ENCODE results near the gene PLEKHA7. TPM values are rescaled to one million over a fixed set of nuclear protein-coding genes. Genes with fewer than 3 reads are reported as not detected.

PLEKHA7 gene
- total RNA-seq, 2 experiments from 2014 or later, result 0.47 to 0.50 TPM

DNA sequence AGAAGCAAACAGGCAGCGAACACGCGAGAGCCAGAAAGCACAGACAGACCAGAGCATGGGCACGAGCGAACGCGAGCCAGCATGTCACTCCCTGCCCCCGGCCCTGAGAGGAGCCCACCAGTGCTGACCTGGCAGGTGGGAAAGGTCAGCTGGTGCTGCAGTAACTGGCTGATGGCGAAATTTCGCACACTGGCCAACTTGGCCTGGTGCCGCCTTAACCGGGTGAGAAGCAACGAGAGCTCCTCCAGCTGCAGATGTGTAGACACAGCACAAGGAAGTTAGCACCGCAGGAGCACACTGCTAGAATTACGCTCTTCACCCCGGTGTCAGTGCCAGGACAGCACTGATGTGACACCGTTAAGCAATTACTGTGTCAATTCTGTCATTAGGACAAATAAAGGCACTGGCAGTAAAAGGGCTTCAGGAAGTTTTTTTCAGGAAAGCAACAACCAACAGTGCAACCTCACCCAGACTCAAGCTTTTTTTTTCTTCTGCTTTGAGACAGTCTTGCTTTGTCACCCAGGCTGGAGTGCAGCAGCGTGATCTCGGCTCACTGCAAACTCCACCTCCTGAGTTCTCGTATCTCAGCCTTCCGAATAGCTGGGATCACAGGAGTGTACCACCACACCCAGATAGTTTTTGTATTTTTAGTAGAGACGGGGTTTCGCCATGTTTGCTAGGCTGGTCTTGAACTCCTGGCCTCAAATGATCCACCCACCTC lies 199.0 kb downstream of the PLEKHA7 start:
- Mint-ChIP-seq H3K4me1 (ENCODE audit: low read depth) (no peaks in the 10 kb centered on the region), H3K27me3 (ENCODE audit: low read depth) (no peaks in the 10 kb centered on the region), H3K36me3 (ENCODE audit: low read depth) (no peaks in the 10 kb centered on the region), H3K9me3 (ENCODE audit: insufficient read depth) (no peaks in the 10 kb centered on the region), H3K27ac (no peak overlapping the region), H3K4me3 (no peak overlapping the region)
- ChIA-PET POLR2A (no interaction called here), CTCF (interaction anchor here (1.6 kb wide), 1 partner anchor 9 kb away, joined by 3 read pairs; no protein-coding TSS in a partner anchor)
- DNase-seq, result no peak
- no peak for ATAC-seq

DNA sequence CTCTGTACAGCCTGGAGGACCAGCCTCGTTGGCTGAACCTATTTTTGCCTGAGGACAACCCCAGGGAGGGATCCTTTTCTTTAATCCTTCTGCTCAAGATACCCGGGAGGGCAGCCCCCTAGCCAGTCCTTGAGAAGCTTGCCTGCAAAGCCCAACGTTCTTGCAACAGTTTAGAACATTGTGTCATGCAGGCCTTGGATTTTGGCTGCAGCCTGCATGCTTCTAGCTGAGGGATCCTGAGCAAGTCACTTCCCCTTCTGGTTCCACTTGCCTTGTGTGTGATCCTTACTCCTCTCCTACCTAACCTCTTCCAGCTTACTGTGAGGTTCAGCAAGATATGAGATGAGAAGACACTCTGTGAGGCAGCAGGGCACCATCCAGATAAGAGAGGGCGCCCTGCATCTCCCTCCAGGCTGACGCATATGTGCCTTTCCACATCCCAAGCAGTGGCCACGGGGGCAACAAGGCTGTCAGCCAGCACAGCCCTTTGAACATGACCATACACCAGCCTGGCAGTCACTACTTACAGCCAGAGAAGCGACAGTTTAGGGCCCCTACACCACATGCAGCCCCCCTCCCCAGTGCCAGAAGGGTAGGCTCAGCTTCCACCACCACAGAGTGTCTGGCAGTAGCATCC lies 199.7 kb downstream of the PLEKHA7 start:
- CTCF ChIA-PET, result interaction anchor here (1.2 to 1.6 kb wide), 2 partner anchors 8 to 249 kb away, joined by 3 read pairs; no protein-coding TSS in a partner anchor

DNA sequence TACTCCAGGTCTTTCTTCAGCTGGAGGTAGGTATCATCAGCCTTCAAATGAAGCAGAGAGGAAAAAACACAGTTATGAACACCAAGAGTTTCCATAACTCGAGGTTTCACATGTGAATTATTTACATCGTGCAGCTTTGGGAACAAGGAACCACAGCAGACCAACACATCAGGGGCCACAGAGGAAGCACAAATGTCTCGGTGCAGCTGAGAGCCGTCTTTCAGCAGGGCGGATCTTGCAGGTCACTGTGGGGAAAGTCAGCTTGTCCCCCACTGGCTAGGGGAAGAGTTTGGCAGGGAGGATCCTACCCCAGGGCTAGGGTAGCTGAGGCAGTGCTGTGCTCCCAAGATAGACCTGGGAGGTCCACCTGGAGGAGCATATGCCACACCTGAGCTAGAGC lies 201.1 kb downstream of the PLEKHA7 start:
- Mint-ChIP-seq H3K9me3 (ENCODE audit: insufficient read depth) (no peaks in the 10 kb centered on the region), H3K4me3 (no peak overlapping the region), H3K36me3 (ENCODE audit: low read depth) (no peaks in the 10 kb centered on the region), H3K27me3 (ENCODE audit: low read depth) (no peaks in the 10 kb centered on the region), H3K4me1 (ENCODE audit: low read depth) (no peaks in the 10 kb centered on the region), H3K27ac (no peak overlapping the region)
- no peak for ATAC-seq
- ChIA-PET CTCF (interaction anchor here (1.2 kb wide), 1 partner anchor 27 kb away, joined by 3 read pairs; no protein-coding TSS in a partner anchor), POLR2A (interaction anchor here (1.0 kb wide), 1 partner anchor 256 kb away, joined by 3 read pairs; no protein-coding TSS in a partner anchor)
- no peak for DNase-seq

More for the DNA sequence above, 199.7 kb downstream of the PLEKHA7 start:
- DNase-seq, result no peak
- Mint-ChIP-seq H3K4me3 (no peak overlapping the region), H3K27ac (no peak overlapping the region), H3K36me3 (ENCODE audit: low read depth) (no peaks in the 10 kb centered on the region), H3K27me3 (ENCODE audit: low read depth) (no peaks in the 10 kb centered on the region), H3K4me1 (ENCODE audit: low read depth) (no peaks in the 10 kb centered on the region), H3K9me3 (ENCODE audit: insufficient read depth) (no peaks in the 10 kb centered on the region)
- POLR2A ChIA-PET, result no interaction called here
- no peak for ATAC-seq

DNA sequence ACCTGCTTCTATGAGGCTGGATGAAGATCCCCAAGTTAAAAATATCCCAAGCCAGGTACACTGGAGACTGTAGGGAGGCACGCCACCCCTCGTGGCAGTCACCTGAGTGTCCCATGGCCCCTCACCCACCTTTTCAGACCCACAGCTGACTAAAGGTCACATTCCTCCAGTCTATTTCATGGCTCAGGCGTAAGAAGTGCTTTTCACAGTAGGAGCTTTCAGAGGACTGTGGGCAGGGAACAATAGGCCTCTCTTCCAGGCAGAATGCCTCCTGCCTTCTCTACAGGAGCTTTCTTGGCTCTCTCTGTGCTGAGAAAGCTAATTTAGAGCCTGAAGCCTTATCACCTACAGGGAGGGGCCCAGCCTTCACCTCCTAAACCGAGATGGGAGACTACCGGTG lies 201.9 kb downstream of the PLEKHA7 start:
- ATAC-seq (no peak), DNase-seq (no peak)
- Mint-ChIP-seq H3K27me3 (ENCODE audit: low read depth) (peaks cover 2% of the 10 kb centered on the region), H3K4me3 (no peak overlapping the region), H3K27ac (no peak overlapping the region), H3K36me3 (ENCODE audit: low read depth) (no peaks in the 10 kb centered on the region), H3K9me3 (ENCODE audit: insufficient read depth) (no peaks in the 10 kb centered on the region), H3K4me1 (ENCODE audit: low read depth) (peaks cover 3% of the 10 kb centered on the region)
- CTCF ChIA-PET, result no interaction called here
- POLR2A ChIA-PET, result interaction anchor here (1.0 kb wide), 1 partner anchor 257 kb away, joined by 3 read pairs; no protein-coding TSS in a partner anchor

DNA sequence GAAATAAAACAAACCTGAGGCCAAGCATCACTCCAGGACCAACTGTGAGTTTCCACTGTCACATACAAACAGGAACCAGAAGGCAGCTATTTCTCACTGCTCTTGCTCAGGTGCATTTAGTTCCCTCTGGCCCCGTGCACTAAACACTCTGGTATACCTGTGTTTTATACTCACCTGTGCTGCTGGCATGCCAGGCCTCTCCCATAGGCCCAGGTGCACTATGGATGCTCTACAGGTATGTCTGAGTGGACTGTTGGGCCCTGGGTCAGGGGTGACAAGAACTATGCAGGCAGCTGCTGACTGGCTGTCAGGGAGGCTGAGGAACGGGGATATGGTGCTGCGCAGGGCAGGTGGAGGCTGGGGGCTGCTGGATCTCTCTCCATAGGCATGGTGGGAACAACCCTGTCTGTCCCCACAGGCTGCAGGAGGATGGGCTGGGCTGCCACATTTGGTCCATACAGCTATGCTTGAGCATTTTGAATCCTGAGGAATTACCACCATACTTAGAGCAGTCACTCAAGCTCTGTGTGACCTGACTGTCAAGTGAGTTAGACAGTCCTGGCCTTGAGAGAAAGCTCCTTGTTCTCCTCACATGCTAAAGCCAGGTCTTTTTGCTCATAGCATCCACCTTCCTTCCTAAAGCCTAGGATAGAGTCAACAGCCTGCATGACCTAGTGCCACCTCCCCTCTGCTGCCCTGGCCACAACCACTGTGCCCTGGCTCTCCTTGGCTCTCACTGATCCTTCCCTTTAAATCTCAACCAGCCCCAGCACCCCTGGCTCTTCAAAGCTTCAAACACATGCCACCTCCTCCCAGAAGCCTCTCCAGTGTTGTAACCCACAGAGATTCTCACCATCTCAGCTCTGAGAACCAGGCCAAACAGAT lies 202.8 kb downstream of the PLEKHA7 start:
- H3K9me3 Mint-ChIP-seq (ENCODE audit: insufficient read depth), result no peaks in the 10 kb centered on the region
- ATAC-seq (no peak), DNase-seq (no peak)
- H3K36me3 Mint-ChIP-seq (ENCODE audit: low read depth), result no peaks in the 10 kb centered on the region
- peaks cover 3% of the 10 kb centered on the region for H3K4me1 Mint-ChIP-seq (ENCODE audit: low read depth)
- no peak overlapping the region for H3K4me3 Mint-ChIP-seq
- no peak overlapping the region for H3K27ac Mint-ChIP-seq
- POLR2A ChIA-PET, result no interaction called here
- peaks cover 2% of the 10 kb centered on the region for H3K27me3 Mint-ChIP-seq (ENCODE audit: low read depth)
- CTCF ChIA-PET, result interaction anchor here (1.0 to 2.9 kb wide), 3 partner anchors 9 to 26 kb away, joined by 3 to 23 read pairs (median 7); no protein-coding TSS in a partner anchor

DNA sequence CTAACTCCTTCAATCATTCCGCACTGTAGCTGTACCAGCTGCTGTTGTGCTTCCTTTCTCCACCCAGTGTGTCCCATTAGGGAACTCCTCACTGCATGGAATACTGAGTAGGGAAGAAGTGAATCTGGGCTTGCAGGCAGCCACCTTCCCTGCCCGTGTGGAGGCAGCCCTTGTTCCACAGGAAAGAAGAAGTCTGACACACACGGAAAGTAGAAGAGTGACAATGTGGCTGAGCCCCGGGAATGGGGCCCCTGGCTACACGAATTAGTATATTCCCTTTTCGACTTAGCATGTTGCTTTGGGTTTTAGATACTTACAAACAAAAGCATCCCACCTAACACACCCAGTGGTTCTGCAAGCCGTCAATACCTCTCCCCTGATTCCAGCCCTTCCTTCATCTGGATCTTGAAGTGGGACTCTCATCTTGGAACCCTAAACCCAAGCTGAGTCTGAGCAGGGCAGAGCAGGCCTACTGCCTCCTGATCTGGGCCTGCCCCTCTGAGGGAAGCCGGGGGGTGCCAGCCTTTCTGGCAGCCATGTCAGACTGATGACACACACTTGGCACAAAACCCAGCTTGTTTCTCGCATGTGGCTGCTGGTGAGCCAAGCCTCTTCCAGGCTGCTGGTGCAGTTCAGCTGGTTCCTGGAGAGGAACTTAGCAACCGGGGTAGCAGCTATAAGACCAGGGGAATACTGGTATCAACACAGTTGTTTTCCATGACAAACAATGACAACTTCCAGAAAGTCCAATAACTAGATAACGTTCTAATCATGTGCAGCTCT lies 204.1 kb downstream of the PLEKHA7 start:
- Mint-ChIP-seq H3K36me3 (ENCODE audit: low read depth) (no peaks in the 10 kb centered on the region), H3K27me3 (ENCODE audit: low read depth) (peaks cover 2% of the 10 kb centered on the region), H3K4me3 (no peak overlapping the region), H3K9me3 (ENCODE audit: insufficient read depth) (no peaks in the 10 kb centered on the region), H3K4me1 (ENCODE audit: low read depth) (peaks cover 3% of the 10 kb centered on the region), H3K27ac (no peak overlapping the region)
- ChIA-PET POLR2A (no interaction called here), CTCF (interaction anchor here (1.0 to 2.9 kb wide), 3 partner anchors 11 to 24 kb away, joined by 3 to 23 read pairs (median 7); no protein-coding TSS in a partner anchor)
- DNase-seq (no peak), ATAC-seq (no peak)

DNA sequence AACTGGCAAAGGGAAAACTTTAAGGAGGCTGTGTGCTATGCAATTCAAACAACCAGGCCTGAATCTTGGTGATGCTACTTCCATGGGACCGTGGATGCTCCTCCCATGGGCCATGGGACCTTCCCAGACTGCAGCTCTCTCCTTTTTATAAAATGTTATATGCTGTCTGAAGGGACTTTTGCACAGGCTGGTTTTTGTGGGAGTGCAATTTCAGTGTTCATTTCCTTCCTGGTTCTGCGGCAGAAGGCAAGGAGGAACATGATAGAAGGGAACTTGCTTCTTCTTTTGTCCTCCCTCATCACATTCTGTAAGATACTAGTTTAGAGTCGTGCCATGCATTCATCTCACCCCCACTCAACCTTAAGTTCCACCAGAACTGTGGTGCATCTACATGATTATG lies 206.9 kb downstream of the PLEKHA7 start:
- ChIA-PET CTCF (interaction anchor here (1.4 to 3.0 kb wide), 3 partner anchors 12 to 21 kb away, joined by 4 to 17 read pairs (median 6); no protein-coding TSS in a partner anchor), POLR2A (no interaction called here)
- H3K9me3 Mint-ChIP-seq (ENCODE audit: insufficient read depth), result no peaks in the 10 kb centered on the region
- DNase-seq (no peak), ATAC-seq (no peak)
- no peak overlapping the region for H3K27ac Mint-ChIP-seq
- no peaks in the 10 kb centered on the region for H3K36me3 Mint-ChIP-seq (ENCODE audit: low read depth)
- H3K4me1 Mint-ChIP-seq (ENCODE audit: low read depth), result peaks cover 3% of the 10 kb centered on the region
- H3K4me3 Mint-ChIP-seq, result no peak overlapping the region
- peaks cover 6% of the 10 kb centered on the region for H3K27me3 Mint-ChIP-seq (ENCODE audit: low read depth)

DNA sequence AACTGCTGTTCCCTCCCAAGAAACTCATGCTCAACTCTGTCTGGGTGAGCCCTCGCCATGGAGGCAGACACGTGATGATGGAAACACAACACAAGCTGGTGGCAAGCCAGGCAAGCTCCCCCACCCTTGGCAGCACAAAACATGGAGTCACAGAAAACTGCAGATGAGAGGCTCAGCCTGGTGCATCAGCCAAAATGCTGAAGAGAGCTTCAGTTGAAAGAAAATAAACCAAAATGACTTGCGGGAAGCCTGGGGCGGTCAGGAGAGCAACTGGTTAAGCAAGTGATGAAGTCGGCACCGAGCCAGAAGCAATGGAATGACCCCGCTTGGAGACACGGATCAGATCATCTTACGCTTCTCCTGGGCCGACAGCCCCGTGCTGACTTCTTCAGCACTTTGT lies 207.4 kb downstream of the PLEKHA7 start:
- no peaks in the 10 kb centered on the region for H3K9me3 Mint-ChIP-seq (ENCODE audit: insufficient read depth)
- no peak for DNase-seq
- H3K27ac Mint-ChIP-seq, result no peak overlapping the region
- CTCF ChIA-PET, result interaction anchor here (1.4 to 3.0 kb wide), 3 partner anchors 12 to 20 kb away, joined by 4 to 17 read pairs (median 6); no protein-coding TSS in a partner anchor
- peaks cover 6% of the 10 kb centered on the region for H3K27me3 Mint-ChIP-seq (ENCODE audit: low read depth)
- no peak for ATAC-seq
- no peak overlapping the region for H3K4me3 Mint-ChIP-seq
- POLR2A ChIA-PET, result no interaction called here
- H3K4me1 Mint-ChIP-seq (ENCODE audit: low read depth), result peaks cover 3% of the 10 kb centered on the region
- H3K36me3 Mint-ChIP-seq (ENCODE audit: low read depth), result no peaks in the 10 kb centered on the region

DNA sequence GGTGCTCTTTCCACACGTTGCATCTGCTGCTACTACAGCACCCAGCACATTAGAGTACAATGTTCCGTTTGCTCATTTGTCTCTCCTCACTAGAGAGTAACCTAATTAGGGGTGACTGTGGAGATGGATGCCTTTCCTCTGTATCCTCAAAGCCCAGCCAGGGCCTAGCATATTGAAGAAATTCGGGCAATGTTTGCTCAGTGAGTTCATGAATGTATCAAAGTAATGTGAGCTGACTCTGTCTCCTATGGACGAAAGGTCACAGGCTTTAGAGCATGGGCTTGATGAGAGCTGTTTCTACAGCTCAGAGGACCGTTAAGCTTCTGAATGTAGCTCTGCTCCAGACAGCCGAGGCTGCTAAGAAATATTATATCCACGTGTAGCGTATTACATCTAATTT lies 208.3 kb downstream of the PLEKHA7 start:
- Mint-ChIP-seq H3K27me3 (ENCODE audit: low read depth) (peaks cover 6% of the 10 kb centered on the region), H3K4me3 (no peak overlapping the region), H3K4me1 (ENCODE audit: low read depth) (peaks cover 3% of the 10 kb centered on the region), H3K9me3 (ENCODE audit: insufficient read depth) (no peaks in the 10 kb centered on the region), H3K36me3 (ENCODE audit: low read depth) (no peaks in the 10 kb centered on the region), H3K27ac (no peak overlapping the region)
- DNase-seq (no peak), ATAC-seq (no peak)
- ChIA-PET POLR2A (no interaction called here), CTCF (interaction anchor here (0.7 to 3.0 kb wide), 3 partner anchors 9 to 19 kb away, joined by 3 to 17 read pairs (median 4); no protein-coding TSS in a partner anchor)

DNA sequence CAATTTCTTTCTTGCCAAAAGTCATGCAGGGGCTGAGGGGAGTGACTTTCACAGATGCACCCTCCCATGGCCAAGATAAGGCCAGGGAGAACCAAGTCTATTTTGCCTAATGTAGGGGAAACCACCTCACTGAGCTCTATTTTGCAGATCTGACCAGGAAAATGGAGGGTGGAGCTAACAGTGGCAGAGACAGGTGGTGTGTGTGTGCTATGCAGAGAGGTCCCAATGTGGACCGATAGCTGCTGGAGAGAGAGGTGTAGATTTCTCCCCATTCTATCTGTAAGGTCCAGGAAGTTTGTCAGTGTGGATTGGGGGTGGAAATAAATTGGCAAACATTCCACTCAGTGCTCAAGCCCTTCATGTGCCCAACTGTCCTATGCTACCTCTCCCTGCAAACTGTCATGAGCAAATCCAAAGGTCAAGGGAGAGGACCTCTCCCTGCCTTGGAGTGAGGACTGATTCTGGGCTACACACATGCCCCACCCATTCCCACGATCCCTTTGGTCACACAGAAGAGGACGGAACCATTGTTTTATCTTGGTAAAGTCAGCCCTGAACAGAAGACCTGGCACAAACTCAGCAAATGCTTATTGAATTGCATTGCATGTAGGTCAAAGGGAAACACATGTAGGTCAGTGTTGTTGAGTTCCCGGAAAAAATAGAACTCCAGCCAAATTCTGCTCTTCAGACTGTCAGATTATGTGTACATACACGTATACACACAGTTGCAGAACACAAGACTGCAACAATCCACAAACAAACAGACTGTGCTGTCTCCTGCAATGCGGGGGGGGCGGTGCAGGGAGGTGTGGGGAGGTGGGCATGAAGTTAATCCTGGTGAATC lies 209.9 kb downstream of the PLEKHA7 start:
- POLR2A ChIA-PET, result no interaction called here
- Mint-ChIP-seq H3K9me3 (ENCODE audit: insufficient read depth) (no peaks in the 10 kb centered on the region), H3K4me1 (ENCODE audit: low read depth) (peaks cover 7% of the 10 kb centered on the region), H3K27ac (no peak overlapping the region), H3K36me3 (ENCODE audit: low read depth) (no peaks in the 10 kb centered on the region), H3K4me3 (no peak overlapping the region), H3K27me3 (ENCODE audit: low read depth) (peaks cover 6% of the 10 kb centered on the region)
- CTCF ChIA-PET, result interaction anchor here (3.0 kb wide), 1 partner anchor 18 kb away, joined by 17 read pairs; no protein-coding TSS in a partner anchor
- ATAC-seq (no peak), DNase-seq (no peak)
